ENCODE measurements around the gene EXOC8. TPM values are rescaled to one million over a fixed set of nuclear protein-coding genes. Genes with fewer than 3 reads are reported as not detected.

Gene EXOC8
- total and polyA plus RNA-seq, 2 of the 8 experiments (the other 6 are each of a cell fraction or from before 2014, with no cell fraction given), result 2.0 to 9.8 TPM

GRCh38 chr1:231317306-231318014 is 20.2 kb downstream of the EXOC8 start (continued):
- TF ChIP-seq HDAC6 (IDR thresholded peaks at IDR 0.05; ENCODE audit: low read depth, low read length) (no peak), JUN (IDR thresholded peaks at IDR 0.05; ENCODE audit: low read depth, low read length) (no peak), RBBP5 (IDR thresholded peaks at IDR 0.05; ENCODE audit: borderline replicate concordance, low read depth, low read length) (no peak), CHD1 (IDR thresholded peaks at IDR 0.05; ENCODE audit: low read depth, low read length) (no peak), TBP (IDR thresholded peaks at IDR 0.05; ENCODE audit: low read depth, low read length) (no peak), CTBP2 (IDR thresholded peaks at IDR 0.05; ENCODE audit: borderline replicate concordance, insufficient read depth, insufficient read length, low read length) (no peak)
- TF ChIP-seq, protein P1, sequence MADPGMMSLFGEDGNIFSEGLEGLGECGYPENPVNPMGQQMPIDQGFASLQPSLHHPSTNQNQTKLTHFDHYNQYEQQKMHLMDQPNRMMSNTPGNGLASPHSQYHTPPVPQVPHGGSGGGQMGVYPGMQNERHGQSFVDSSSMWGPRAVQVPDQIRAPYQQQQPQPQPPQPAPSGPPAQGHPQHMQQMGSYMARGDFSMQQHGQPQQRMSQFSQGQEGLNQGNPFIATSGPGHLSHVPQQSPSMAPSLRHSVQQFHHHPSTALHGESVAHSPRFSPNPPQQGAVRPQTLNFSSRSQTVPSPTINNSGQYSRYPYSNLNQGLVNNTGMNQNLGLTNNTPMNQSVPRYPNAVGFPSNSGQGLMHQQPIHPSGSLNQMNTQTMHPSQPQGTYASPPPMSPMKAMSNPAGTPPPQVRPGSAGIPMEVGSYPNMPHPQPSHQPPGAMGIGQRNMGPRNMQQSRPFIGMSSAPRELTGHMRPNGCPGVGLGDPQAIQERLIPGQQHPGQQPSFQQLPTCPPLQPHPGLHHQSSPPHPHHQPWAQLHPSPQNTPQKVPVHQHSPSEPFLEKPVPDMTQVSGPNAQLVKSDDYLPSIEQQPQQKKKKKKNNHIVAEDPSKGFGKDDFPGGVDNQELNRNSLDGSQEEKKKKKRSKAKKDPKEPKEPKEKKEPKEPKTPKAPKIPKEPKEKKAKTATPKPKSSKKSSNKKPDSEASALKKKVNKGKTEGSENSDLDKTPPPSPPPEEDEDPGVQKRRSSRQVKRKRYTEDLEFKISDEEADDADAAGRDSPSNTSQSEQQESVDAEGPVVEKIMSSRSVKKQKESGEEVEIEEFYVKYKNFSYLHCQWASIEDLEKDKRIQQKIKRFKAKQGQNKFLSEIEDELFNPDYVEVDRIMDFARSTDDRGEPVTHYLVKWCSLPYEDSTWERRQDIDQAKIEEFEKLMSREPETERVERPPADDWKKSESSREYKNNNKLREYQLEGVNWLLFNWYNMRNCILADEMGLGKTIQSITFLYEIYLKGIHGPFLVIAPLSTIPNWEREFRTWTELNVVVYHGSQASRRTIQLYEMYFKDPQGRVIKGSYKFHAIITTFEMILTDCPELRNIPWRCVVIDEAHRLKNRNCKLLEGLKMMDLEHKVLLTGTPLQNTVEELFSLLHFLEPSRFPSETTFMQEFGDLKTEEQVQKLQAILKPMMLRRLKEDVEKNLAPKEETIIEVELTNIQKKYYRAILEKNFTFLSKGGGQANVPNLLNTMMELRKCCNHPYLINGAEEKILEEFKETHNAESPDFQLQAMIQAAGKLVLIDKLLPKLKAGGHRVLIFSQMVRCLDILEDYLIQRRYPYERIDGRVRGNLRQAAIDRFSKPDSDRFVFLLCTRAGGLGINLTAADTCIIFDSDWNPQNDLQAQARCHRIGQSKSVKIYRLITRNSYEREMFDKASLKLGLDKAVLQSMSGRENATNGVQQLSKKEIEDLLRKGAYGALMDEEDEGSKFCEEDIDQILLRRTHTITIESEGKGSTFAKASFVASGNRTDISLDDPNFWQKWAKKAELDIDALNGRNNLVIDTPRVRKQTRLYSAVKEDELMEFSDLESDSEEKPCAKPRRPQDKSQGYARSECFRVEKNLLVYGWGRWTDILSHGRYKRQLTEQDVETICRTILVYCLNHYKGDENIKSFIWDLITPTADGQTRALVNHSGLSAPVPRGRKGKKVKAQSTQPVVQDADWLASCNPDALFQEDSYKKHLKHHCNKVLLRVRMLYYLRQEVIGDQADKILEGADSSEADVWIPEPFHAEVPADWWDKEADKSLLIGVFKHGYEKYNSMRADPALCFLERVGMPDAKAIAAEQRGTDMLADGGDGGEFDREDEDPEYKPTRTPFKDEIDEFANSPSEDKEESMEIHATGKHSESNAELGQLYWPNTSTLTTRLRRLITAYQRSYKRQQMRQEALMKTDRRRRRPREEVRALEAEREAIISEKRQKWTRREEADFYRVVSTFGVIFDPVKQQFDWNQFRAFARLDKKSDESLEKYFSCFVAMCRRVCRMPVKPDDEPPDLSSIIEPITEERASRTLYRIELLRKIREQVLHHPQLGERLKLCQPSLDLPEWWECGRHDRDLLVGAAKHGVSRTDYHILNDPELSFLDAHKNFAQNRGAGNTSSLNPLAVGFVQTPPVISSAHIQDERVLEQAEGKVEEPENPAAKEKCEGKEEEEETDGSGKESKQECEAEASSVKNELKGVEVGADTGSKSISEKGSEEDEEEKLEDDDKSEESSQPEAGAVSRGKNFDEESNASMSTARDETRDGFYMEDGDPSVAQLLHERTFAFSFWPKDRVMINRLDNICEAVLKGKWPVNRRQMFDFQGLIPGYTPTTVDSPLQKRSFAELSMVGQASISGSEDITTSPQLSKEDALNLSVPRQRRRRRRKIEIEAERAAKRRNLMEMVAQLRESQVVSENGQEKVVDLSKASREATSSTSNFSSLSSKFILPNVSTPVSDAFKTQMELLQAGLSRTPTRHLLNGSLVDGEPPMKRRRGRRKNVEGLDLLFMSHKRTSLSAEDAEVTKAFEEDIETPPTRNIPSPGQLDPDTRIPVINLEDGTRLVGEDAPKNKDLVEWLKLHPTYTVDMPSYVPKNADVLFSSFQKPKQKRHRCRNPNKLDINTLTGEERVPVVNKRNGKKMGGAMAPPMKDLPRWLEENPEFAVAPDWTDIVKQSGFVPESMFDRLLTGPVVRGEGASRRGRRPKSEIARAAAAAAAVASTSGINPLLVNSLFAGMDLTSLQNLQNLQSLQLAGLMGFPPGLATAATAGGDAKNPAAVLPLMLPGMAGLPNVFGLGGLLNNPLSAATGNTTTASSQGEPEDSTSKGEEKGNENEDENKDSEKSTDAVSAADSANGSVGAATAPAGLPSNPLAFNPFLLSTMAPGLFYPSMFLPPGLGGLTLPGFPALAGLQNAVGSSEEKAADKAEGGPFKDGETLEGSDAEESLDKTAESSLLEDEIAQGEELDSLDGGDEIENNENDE (IDR thresholded peaks at IDR 0.05; ENCODE audit: insufficient replicate concordance, low read length), result no peak
